ENCODE measurements around the gene SLC35F3.

The SLC35F3 gene

GRCh38 chr1:234022302-234022701 is 117.8 kb downstream of the SLC35F3 start:
- DNase-seq = no peak

GRCh38 chr1:234039603-234040002 is 135.1 kb downstream of the SLC35F3 start:
- DNase-seq = no peak

GRCh38 chr1:234040446-234041317 is 136.2 kb downstream of the SLC35F3 start:
- no peak for DNase-seq

DNA sequence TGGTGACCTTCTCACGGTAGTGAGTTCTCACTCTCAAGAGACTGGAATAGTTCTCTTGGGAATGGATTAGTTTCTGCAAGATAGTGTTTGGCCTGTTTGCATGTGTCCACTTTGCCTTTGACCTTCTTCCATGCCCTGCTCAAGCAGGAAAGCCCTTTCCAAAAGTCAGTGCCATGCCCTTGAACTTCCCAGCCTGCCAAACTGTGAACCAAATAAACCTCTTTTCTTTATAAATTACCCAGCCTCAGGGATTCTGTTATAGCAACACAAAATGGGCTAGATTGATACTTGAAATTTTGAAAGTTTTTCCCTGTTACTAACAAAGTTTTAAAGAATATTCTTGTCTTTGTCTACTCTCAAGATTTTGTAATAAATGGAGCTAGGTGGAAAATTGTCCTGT is 139.6 kb downstream of the SLC35F3 start:
- DNase-seq = no peak

DNA sequence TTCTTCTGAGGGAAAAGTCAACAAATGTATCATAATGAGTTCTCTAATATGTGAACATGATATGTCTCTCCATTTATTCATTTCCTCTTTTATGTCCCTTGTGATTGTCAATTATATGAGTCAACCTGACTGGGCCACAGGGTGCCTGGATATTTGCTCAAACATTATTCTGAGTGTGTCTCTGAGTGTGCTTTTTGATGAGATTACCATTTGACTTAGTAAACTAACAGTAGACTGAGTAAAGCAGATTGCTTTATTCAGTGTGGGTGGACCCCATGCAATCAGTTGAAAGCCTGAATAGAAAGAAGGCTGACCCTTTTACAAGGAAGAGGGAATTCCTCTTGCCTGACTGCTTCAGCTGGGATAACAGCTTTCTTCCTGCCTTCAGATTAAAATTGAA is 142.6 kb downstream of the SLC35F3 start:
- no peak for DNase-seq

GRCh38 chr1:234062166-234062565 is 157.7 kb downstream of the SLC35F3 start:
- no peak for DNase-seq

- DNase-seq = peak in 45 of 51 donors; percentile 3 to 84 (median 36)
Measured at GRCh38 chr1:234065794-234066447, 161.4 kb downstream of the SLC35F3 start.

- no peak for DNase-seq
Measured at GRCh38 chr1:234067581-234068337, 163.3 kb downstream of the SLC35F3 start.

GRCh38 chr1:234069760-234070159 is 165.3 kb downstream of the SLC35F3 start:
- DNase-seq = peak in 1 of 51 donors; percentile 20

DNA sequence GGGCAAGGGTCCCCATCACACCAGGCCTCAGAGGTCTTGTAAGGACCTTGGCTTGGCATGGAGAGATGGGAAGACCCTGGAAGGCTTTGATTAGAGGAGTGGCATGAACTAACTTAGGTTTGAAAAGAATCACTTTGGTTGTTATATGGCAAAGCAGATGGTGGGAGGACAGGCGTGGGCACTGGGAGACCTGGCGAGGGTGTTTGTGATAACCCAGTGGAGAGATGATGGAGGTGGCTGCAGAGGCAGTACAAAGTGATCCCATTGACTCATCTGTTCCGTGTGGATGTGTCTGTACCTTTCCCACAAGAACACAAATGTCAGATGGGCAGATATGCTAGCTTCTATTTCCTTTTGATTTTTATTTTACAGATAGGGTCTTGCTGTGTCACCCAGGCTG is 168.3 kb downstream of the SLC35F3 start:
- peak in 1 of 51 donors; percentile 7 for DNase-seq

DNA sequence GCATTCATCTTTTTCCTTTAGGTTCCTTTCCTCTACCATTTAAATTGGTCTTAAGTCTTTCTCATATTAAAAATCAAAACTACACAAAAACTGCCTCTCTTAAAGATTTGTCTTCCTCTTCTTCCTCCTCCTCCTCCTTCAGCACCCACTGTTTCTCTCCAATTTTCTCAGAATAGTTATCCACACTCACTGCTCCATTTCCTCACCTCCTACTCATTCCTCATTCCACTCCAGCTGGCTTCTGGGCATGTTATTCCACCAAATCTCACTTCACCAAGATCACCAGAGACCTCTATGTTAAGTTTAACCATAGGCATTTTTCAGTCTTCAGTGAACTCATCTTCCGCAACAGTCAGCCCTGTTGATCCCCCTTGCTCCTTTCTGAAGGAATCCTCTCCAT is 173.7 kb downstream of the SLC35F3 start:
- DNase-seq = peak in 1 of 51 donors; percentile 6

DNA sequence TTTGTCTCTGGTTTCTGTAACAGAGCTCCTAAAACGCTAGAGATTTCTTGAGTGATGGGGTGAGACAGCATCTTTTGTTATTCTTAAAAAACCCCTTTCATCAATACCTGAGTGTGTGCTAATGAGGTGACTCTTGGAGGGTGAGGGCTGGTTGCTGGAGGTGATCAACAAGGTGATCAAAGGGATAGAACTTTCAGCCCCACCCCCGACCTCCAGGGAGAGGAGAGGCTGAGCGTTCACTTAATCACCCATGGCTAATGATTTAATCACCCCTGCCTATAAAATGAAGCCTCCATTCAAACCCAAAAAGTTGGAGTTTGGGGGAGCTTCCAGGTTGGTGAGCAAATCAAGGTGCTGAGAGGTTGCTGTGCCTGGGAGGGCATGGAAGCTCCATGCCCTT is 175.4 kb downstream of the SLC35F3 start:
- no peak for DNase-seq

GRCh38 chr1:234083460-234083859 is 179.0 kb downstream of the SLC35F3 start:
- DNase-seq = no peak

DNA sequence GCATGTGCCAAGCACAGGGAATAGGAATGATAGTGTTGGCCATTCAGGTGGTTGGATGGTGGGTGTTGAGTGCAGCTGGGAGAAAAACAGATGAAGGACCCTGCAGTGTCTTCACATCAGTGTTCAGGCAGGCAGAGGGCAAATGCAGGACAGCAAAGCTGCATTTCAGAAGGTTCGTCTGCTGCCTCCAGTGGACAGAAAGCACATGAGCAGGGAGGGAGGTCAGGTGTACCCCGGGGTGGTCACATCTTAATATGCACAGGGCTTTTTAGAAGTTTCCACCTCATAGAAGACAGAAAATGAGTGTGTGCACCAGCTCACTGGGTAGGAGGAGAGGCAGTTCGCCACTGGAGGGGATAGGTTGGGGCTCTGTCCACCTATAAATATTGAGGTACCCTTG is 184.9 kb downstream of the SLC35F3 start:
- DNase-seq = no peak

- no peak for DNase-seq
Measured at GRCh38 chr1:234090212-234091064, 186.0 kb downstream of the SLC35F3 start.

DNA sequence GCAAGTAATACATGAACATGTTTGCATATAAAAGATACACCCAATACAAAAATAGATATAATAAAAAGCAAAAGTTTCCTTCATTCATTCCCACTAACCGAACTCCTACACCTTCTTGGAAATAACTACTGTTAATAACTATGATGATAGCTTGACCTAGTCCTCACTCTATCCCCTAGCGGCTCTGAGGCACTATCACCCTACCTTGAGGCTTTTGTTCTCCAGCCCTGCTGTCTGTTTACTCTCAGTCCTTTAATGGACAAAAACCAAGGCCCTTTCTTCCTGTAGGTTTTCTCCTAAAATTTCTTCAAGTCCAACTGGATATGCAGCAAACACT is 186.6 kb downstream of the SLC35F3 start:
- no peak for DNase-seq

- no peak for DNase-seq
Measured at GRCh38 chr1:234091876-234092275, 187.4 kb downstream of the SLC35F3 start.

GRCh38 chr1:234093107-234093506 is 188.6 kb downstream of the SLC35F3 start:
- DNase-seq = no peak

GRCh38 chr1:234093741-234094140 is 189.3 kb downstream of the SLC35F3 start:
- DNase-seq = peak in 13 of 51 donors; percentile 4 to 30 (median 13)

DNA sequence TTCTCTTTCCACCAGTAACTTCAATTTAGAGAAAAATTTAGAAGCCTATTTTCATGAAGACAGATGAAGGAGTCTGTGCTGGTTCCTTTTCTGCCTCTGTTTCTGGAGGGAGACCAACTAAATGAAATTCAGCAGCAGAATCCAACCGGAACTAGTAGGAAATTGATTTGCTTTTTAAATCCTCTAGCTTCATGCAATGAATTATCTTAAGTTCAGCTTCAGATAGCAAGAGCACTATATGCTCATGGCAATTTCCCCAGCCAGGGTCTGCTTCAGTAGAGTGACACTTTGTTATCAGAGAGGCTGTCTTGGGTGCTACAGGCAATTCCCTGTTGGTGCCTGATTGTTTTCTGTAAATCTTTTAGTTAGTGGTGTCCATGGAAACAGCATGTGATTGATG is 189.7 kb downstream of the SLC35F3 start:
- DNase-seq = no peak

DNA sequence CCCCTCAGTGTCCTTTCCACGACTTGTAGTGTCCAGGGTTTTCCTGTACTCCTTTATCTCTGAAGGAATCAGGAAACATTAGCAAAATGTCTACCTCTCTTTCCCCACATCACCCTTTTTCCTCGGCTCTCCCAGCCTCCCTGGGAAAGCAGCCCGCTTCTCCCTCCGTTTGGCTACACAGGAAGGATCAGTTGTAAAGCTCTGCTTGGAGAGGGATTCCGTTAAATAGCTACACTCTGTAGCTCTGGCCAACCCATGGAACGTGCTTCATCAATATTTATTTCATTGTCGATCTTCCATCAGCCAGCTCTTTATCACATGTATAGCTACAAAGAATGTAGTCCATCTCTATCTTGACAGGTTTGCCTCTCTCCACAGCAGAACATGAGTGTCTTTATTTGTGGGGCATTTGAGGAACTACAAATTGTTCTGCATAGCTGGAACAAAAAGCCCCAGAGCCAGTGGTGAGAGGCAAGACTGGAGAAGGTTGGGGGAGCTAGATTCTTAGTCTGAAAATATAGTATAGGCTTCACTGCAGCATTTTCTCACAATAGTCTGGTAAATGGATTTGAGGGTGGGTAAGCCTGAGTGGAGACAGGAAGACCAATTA is 191.8 kb downstream of the SLC35F3 start:
- DNase-seq = no peak

Data from hypothalamus (tissue), 51 donors.